HG03432 (cell line): ENCODE data around the gene FBXO42.
A peak's percentile ranks its signal among the peaks of the same experiment; 100 is the strongest.
"Not testable (repeated sequence)": the region's sequence is repeated elsewhere in the genome, so short reads cannot be mapped to it uniquely, and the experiment has no call there.

Source experiments
- ATAC-seq: cut with Tn5 transposase; IDR thresholded peaks from one replicate; pipeline ENCODE4 v1.9.1; 2021; ENCODE audit warnings: mild to moderate bottlenecking, moderate library complexity; ENCODE audit not compliant: unreplicated experiment

FBXO42 gene

GRCh38 chr1:16372535-16373285, 20.4 kb upstream of the FBXO42 start:
- no peak for ATAC-seq

DNA sequence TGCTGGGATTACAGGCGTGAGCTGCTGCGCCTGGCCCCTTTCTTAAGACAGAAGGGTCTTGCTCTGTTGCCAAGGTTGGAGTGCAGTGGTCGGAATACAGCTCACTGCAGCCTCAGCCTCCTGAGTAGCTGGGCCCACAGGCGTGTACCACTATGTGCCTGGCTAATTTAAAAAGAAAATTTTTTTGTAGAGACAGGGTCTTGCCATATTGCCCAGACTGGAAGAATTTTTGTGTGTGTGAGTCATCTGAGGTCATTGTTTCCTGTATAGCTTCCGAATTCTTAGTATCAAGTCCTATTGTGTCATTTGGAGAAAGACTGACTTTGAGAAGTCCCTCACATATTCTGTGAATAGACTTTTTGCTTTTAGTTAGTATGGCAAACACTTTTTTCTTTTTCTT, 19.4 kb upstream of the FBXO42 start:
- ATAC-seq, result no peak

GRCh38 chr1:16369821-16370220, 17.5 kb upstream of the FBXO42 start:
- ATAC-seq, result no peak

DNA sequence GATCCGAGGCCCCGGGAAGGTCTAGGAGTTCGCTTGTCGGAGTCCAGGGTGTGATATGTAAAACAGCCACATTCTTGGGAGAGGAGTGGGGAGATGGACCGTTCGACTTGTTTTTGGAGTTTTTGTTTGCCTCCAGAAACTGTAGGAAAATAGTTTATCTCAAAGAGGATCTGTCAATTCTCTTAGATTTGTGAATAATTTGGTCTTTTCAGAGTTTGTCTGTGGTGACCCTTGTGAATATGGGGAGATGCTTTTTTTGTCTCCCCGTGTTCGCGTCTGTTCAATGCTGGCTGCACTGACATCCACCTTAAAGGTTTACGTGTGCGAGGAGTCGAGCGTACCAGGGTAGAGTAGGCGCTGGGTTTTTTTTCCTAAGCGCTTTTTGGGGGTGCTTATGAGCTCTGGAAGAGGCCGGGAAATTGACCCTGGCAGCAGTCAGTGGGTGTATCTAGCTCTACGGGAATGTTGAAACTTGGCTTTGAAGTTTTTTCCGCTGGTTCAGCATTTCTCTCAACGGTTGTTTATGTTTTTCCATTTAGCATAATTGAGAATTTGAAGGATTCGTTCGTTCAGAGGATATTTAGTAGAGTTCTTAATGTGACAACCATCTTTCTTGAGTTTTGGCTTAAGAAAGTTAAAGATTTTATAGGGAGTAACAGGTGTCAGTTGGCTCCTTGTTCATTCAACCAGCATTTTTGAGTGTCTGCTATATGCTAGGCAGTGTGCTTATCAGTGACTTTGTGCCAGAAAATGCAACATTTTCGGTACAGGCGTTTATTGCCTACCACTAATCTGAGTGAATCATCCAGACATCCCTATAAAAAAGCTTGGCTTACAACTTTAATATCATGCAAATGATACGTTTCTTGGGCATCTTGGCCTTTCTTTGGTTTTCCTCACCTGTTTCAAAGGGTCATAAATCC, 15.9 kb upstream of the FBXO42 start:
- no peak for ATAC-seq

- ATAC-seq, result peak; percentile 72
Observed at GRCh38 chr1:16367258-16367967, 15.1 kb upstream of the FBXO42 start.

DNA sequence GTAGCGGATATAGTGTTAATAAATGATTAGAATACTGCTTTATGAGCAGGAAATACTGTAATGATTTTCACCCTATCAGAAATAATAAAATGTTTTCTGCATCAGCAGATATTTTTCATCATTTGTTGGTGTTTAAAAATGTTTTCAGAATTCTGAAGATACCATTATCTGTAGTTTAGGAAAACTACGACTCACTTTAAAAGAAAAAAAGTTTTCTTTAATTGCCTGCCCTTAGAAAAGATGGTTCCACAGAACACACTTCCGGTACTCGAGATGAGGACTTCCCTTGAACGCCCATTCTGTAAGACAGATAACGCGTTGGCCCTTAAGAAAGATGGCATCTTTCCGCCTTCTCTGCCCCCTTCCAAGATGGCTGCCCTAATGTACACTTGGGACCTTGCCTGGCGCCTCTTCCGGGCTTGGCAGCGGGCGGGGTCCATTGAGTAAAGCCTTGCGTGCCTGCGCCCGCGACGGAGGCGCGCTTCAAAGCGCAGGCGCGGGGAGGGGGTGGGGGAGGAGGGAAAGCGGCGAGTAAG, 14.5 kb upstream of the FBXO42 start, which contains the start of gene SZRD1:
SZRD1 (plus strand) TSS at position 521 of the 536 bp plus-strand sequence. CDS start 16 bp downstream, outside the sequence.
- ATAC-seq, result peak; percentile 77

- ATAC-seq, result not testable (repeated sequence)
Observed at GRCh38 chr1:16365146-16365498, 12.8 kb upstream of the FBXO42 start.

DNA sequence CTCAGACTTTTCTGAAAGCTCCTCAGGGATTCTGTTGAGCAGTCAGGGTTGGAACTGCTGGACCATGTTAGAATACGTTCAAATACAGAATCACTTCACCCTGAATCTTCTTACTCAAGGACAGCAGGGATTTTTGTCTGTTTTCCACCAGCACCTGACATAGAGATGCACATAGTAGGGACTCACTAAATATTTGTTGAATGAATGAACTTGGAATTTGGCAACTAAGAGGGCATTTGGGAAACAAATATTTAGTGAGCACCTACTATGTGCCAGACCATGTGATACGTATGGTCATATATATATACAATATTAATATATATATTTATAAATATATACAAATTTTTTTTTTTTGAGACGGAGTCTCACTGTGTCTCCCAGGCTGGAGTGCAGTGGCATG, 4.6 kb upstream of the FBXO42 start:
- no peak for ATAC-seq

DNA sequence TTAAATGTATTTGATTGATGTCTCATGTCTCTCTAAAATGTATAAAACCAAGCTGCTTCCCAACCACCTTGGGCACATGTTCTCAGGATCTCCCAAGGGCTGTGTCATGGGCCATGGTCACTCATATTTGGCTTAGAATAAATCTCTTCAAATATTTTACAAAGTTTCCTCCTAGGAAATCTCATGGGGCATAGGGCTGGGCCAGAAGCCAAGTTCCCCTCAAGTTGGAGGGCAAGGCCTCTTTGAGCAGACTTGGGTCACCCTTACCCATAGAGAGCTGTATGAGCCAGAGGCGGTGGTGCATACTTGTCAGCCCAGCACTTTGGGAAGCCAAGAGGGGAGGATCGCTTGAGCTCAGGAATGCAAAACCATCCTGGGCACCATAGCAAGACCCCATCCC, 2.3 kb upstream of the FBXO42 start:
- ATAC-seq, result no peak

DNA sequence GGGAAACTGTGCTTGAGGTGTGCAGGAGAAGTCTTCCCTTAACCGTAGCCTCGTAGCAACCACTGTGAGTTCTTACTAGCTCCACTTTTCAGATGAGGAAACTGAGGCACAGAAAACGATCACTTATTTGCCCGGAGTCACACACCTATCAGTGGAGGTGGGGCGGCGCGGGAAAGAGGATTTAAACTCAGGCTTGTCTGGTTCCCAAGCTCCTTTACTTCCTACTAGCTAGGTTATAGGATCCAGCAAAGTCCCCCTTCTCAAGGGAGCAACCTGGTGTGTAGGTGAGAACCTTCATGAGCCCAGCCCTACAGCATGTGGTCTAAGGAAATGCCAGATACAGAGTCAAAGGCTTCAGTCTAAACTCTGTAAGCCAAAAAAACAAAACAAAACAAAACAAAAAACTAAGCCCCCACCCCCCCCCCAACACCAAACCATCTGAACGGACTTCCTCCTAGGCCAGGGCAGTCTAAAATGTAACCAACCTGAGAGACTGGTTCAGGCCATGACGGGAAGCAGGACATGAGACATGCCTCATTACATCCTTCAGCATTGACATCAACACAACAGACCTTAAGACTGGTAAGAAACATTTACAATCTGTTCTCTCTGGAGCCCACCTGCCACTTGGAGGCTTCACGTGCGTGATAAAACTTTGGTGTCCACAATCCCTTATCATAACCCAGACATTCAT, 709 bp upstream of the FBXO42 start:
- ATAC-seq, result no peak

GRCh38 chr1:16351456-16351993, 755 bp downstream of the FBXO42 start:
- no peak for ATAC-seq

- no peak for ATAC-seq
Observed at GRCh38 chr1:16349847-16350406, 2.4 kb downstream of the FBXO42 start.

GRCh38 chr1:16348414-16349182, 3.7 kb downstream of the FBXO42 start:
- ATAC-seq, result no peak

DNA sequence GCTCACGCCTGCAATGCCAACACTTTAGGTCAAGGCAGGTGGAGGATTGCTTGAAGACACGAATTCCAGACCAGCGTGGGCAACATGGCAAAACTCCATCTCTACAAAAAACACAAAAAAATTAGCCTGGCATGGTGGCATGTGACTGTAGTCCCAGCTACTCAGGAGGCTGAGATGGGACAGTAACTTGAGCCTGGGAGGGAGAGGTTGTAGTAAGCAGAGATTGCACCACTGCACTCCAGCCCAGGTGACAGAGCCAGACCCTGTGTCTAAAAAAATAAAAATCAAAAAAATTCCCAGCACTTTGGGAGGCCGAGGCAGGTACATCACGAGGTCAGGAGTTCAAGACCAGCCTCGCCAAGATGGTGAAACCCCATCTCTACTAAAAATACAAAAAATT, 9.0 kb downstream of the FBXO42 start:
- not testable (repeated sequence) for ATAC-seq

DNA sequence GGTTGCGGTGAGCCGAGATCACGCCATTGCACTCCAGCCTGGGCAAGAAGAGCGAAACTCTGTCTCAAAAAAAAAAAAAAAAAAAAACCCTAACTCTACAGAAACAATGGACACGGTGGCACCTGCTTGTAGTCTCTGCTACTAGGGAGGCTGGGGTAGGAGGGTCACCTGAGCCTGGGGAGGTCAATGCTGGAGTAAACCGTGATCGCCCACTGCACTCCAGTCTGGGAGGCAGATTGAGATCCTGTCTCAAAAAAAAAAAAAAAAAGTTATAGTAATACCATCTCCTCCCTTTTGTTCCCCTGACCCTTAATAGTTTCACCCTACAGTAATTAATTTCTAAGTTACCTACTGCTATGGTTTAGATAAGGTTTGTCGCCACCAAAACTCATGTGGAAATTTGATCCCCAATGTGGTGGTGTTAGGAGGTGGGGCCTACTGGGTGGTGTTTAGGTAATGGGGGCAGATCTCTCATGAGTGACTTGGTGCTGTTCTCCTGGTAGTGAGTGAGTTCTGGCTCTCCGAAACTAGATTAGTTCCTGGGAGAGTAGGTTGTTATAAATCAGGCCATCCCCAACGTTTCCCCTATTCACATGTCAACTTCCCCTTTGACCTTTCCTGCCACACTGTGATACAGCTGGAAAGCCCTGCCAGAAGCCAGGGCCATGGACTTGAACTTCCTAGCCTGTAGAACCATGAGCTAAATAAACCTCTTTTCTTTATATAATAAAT, 9.8 kb downstream of the FBXO42 start:
- ATAC-seq, result no peak

DNA sequence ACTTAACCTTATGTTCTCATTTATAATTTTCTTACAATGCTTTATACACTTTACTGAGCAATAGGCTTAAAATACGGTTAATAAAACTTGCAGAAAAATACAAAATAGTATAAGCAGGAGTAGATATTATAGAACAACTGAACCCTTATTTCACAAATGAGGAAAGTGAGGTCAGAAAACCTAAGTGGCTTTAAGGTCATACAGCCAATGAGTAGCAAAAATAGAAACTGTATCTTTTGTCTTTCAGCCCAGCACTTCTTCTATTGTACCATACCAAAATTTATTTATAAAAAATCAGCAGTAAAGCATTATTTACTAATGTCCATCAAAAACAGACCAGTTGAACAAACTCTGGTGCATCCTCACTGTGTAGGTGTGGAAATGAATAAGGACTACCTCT, 11.6 kb downstream of the FBXO42 start:
- no peak for ATAC-seq

GRCh38 chr1:16338961-16339360, 13.3 kb downstream of the FBXO42 start:
- no peak for ATAC-seq

DNA sequence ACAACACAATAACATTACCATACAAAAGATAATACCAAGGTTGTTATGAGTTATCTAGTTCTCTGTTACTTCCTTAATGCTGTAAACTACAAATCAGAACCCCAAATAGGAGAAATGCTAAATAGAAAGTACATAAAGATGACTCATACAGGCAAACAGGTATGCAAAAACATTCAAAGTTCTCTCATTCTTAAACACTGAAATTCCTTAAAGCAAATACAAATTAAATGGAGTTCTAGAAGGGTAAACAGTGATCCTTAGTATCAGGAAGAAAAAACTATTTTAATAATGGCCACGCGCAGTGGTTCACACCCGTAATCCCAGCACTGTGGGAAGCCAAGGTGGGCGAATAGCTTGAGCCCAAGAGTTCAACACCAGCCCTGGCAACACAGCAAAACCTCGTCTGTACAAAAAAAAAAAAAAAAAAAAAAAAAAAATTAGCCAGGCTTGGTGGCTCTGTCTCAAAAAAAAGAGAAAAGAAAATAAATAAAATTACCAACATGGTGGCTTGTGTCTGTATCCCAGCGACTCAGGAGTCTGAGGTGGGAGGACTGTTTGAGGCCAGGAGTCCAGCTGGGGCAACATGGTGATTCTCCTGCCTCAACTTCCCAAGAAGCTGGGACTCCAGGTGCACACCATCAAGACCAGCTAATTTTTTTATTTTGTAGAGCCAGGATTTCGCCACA, 17.5 kb downstream of the FBXO42 start:
- ATAC-seq, result no peak
